ENCODE measurements around the gene EDEM3. TPM values are rescaled to one million over a fixed set of nuclear protein-coding genes. Genes with fewer than 3 reads are reported as not detected.

The EDEM3 gene
- total and polyA plus RNA-seq, 9 of the 15 experiments (the other 6 are each of a cell fraction or from before 2014, with no cell fraction given) = 15.8 to 46.6 (median 28.0) TPM

- WGBS (ENCODE audit: insufficient coverage, low coverage, missing lambda C conversion rate) = 63% methylated on average over 2 of the region's 2 CpGs
- BruUV-seq (replicated peaks) = no TSS peak
- TF ChIP-seq ELF1 (tag; IDR thresholded peaks at IDR 0.05) = no peak
- no peak for TF ChIP-seq NBN (IDR thresholded peaks at IDR 0.05; ENCODE audit: low read depth)
- TF ChIP-seq CEBPB (tag; IDR thresholded peaks at IDR 0.05) = peak; percentile 82
- peak; percentile 49 to 60; a peak in 2 of 4 replicates for TF ChIP-seq TRIM24 (IDR thresholded peaks at IDR 0.05)
- no peak for TF ChIP-seq ZNF24 (IDR thresholded peaks at IDR 0.05)
- 0 out of 2 replicates have a peak, but pooled peaks have one; percentile 40 for TF ChIP-seq FOXK1 (CRISPR knock-in tag; IDR thresholded peaks at IDR 0.05; ENCODE audit: borderline replicate concordance)
- TF ChIP-seq ATF3 (IDR thresholded peaks at IDR 0.05) = peak; percentile 76
- no peak for TF ChIP-seq ATF3 (CRISPR knock-in tag; conservative IDR thresholded peaks at IDR 0.05)
- TF ChIP-seq KLF6 (CRISPR knock-in tag; IDR thresholded peaks at IDR 0.05; ENCODE audit: borderline replicate concordance) = no peak
- no peak for TF ChIP-seq RBBP5 (IDR thresholded peaks at IDR 0.05; ENCODE audit: borderline replicate concordance, insufficient read depth, low read length, poor library complexity, severe bottlenecking)
- peak; percentile 14; the same call in 1 of the 2 replicates for TF ChIP-seq SMAD4 (CRISPR knock-in tag; conservative IDR thresholded peaks at IDR 0.05)
- peak; percentile 44; the same call in 1 of the 2 replicates for TF ChIP-seq ATF7 (IDR thresholded peaks at IDR 0.05)
- TF ChIP-seq WHSC1 (IDR thresholded peaks at IDR 0.05; ENCODE audit: low read length) = no peak
- TF ChIP-seq CLOCK (CRISPR knock-in tag; IDR thresholded peaks at IDR 0.05; ENCODE audit: borderline replicate concordance) = no peak
- TF ChIP-seq BCLAF1 (IDR thresholded peaks at IDR 0.05; ENCODE audit: borderline replicate concordance in 1 of 2, control insufficient read depth in 1 of 2, low read depth in 2 of 2, low read length in 1 of 2) = no peak
- TF ChIP-seq CEBPG (CRISPR knock-in tag; IDR thresholded peaks at IDR 0.05) = peak; percentile 84
- peak; percentile 86 to 92 for TF ChIP-seq CEBPG (tag; conservative IDR thresholded peaks at IDR 0.05 in 1 of 2, IDR thresholded peaks at IDR 0.05 in 1 of 2)
These were observed 34.3 kb upstream of the EDEM3 start for GRCh38 chr1:184788970-184789369.

More at GRCh38 chr1:184788970-184789369, 34.3 kb upstream of the EDEM3 start:
- peaks cover 0 to 13% of the 10 kb centered on the region in 2 experiments; a peak in 1 of 5 replicates for H3K4me1 ChIP-seq (replicated peaks in 1 of 2; ENCODE audit: control insufficient read depth in 2 of 2, insufficient read depth in 2 of 2, low read length in 2 of 2)
- H2AFZ ChIP-seq (ENCODE audit: low read depth, low read length) = no peak overlapping the region
- H4K20me1 ChIP-seq (replicated peaks; ENCODE audit: control insufficient read depth, insufficient read depth, low read length) = no peaks in the 10 kb centered on the region
- no peaks in the 10 kb centered on the region for H3K9me1 ChIP-seq (ENCODE audit: control insufficient read depth, insufficient read depth, low read length)
- no peak for FAIRE-seq
- H3K36me3 ChIP-seq (ENCODE audit: control insufficient read depth, insufficient read depth, low read length) = no peaks in the 10 kb centered on the region
- ATAC-seq = peak; percentile 16; the same call in 2 of the 3 replicates
- ChIA-PET CTCF (ENCODE audit: low intra/inter-chr PET ratio) (no interaction called here), POLR2A (interaction anchor here (0.6 to 1.1 kb wide), 4 partner anchors 13 to 184 kb away, joined by 3 read pairs; no protein-coding TSS in a partner anchor)
- H3K4me3 ChIP-seq = no peak overlapping the region
- intact Hi-C loops (cut with micrococcal nuclease) (no loop called here), in situ Hi-C loops (cut with MboI) (no loop called here)
- no peaks in the 10 kb centered on the region for H3K27me3 ChIP-seq (ENCODE audit: control insufficient read depth in 2 of 2, insufficient read depth in 2 of 2, low read length in 2 of 2)
- H3K9ac ChIP-seq (ENCODE audit: insufficient read depth in 1 of 2, low read depth in 2 of 2, low read length in 2 of 2) = no peak overlapping the region
- no peaks in the 10 kb centered on the region for H3K9me3 ChIP-seq (replicated peaks; ENCODE audit: control insufficient read depth, insufficient read depth, low read depth, low read length)
- no peak overlapping the region for H3K4me2 ChIP-seq (ENCODE audit: insufficient read depth, low read length)
- no peak overlapping the region for H3K27ac ChIP-seq (ENCODE audit: extremely low read depth, low read depth, low read length)
- no peaks in the 10 kb centered on the region for H3K79me2 ChIP-seq (ENCODE audit: control insufficient read depth, insufficient read depth, low read length)
- DNase-seq (ENCODE audit: extremely low read depth in 1 of 4, low spot score in 3 of 4) = no peak

Measured in K562 (cell line).